ENCODE results near the gene NPR2.

DNA sequence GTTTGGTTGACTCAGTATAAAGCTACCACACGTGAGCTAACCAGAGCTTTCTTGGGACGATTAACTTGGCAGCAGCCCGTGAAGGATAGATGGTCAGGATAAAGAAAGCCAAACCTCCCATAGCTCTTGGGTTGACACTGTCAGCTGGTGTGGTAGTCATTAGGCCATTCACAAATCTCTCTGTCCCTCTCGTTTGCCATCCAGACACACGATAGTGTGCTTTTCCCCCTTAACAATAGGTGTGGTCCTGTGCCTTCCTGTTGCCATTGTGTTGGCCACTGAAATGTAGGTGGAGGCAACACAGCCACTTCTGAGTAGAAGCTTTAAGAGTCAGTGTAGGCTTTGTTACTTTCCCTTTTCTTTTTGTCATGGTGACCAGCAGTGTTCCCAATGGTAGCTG, 67.1 kb downstream of the NPR2 start:
- TF ChIP-seq, protein P1, sequence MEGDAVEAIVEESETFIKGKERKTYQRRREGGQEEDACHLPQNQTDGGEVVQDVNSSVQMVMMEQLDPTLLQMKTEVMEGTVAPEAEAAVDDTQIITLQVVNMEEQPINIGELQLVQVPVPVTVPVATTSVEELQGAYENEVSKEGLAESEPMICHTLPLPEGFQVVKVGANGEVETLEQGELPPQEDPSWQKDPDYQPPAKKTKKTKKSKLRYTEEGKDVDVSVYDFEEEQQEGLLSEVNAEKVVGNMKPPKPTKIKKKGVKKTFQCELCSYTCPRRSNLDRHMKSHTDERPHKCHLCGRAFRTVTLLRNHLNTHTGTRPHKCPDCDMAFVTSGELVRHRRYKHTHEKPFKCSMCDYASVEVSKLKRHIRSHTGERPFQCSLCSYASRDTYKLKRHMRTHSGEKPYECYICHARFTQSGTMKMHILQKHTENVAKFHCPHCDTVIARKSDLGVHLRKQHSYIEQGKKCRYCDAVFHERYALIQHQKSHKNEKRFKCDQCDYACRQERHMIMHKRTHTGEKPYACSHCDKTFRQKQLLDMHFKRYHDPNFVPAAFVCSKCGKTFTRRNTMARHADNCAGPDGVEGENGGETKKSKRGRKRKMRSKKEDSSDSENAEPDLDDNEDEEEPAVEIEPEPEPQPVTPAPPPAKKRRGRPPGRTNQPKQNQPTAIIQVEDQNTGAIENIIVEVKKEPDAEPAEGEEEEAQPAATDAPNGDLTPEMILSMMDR (IDR thresholded peaks at IDR 0.05) = no peak
- TF ChIP-seq POLR2AphosphoS5 (IDR thresholded peaks at IDR 0.05) = no peak
- no peak for TF ChIP-seq POLR2A (IDR thresholded peaks at IDR 0.05)
- no peak for TF ChIP-seq EP300 (IDR thresholded peaks at IDR 0.05; ENCODE audit: low read depth)

Data from transverse colon (tissue), 4 donors.